CD4-positive, alpha-beta T cell treated with Interleukin-10 for 1 hour (primary cell): ENCODE results near the gene MAP2K7.
"Not testable (repeated sequence)": the region's sequence is repeated elsewhere in the genome, so short reads cannot be mapped to it uniquely, and the experiment has no call there.

Experiments used
- DNase-seq: peaks from one replicate; pipeline ENCODE4 v3.0.0-alpha.2; 2020

The MAP2K7 gene

GRCh38 chr19:7885818-7886217 is 17.9 kb upstream of the MAP2K7 start:
- DNase-seq, result no peak

GRCh38 chr19:7887408-7888144 is 16.1 kb upstream of the MAP2K7 start:
- DNase-seq, result no peak

DNA sequence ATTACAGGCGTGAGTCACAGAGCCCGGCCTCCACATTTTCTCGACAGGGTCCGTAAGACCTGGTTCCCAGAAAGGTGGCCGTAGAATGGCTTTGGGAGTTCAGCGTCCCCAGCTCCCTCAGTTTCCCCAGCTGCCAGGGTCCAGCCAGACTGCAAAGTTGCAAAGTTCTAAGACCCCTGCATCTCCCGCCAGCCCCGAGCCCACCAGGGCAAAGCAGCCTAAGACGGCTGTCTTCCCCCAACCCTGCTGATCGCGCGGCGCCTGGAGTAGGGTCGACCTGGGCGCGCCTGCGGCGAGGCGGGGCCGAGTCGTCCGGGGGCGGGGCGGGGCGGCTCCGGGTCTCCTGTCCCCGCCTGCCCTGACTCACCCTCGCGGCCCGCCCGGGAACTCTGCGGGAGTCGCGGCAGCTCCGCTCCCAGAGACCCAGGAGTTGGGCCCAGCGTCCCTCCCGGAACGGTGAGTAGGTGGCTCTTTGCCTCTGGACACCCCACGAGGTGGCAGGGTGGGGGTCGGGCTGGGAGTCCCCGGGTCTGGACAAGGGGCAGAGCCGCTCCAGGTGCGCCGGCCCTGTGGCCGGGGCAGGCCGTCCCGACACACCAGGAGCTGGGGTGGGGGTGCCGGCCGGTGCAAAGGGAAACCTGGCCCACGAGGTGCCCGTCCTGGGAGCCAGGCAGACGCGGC is 15.4 kb upstream of the MAP2K7 start, which contains the start of gene LRRC8E:
LRRC8E (plus strand) TSS at position 366 of the 681 bp plus-strand sequence. CDS start 7,094 bp downstream, outside the sequence.
- DNase-seq, result no peak

DNA sequence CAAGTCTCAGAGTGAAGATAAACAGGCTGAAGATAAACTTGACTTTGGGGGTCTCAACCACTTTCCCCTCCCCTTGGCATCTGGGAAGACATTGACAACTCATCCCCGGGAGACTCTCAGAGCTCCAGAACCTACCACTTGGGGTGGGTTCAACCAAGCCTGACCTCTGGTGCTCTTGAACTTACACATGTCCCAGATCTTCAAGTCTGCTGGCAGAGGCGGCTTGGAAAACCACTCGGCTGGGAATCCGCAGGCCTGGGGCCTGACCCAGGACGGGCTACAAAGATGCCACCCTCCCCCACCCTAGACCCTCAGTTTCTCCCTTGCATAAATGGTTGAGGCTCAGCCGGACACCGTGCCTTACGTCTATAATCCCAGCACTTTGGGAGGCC is 14.9 kb upstream of the MAP2K7 start:
- DNase-seq, result no peak

GRCh38 chr19:7893362-7894101 is 10.1 kb upstream of the MAP2K7 start:
- not testable (repeated sequence) for DNase-seq

DNA sequence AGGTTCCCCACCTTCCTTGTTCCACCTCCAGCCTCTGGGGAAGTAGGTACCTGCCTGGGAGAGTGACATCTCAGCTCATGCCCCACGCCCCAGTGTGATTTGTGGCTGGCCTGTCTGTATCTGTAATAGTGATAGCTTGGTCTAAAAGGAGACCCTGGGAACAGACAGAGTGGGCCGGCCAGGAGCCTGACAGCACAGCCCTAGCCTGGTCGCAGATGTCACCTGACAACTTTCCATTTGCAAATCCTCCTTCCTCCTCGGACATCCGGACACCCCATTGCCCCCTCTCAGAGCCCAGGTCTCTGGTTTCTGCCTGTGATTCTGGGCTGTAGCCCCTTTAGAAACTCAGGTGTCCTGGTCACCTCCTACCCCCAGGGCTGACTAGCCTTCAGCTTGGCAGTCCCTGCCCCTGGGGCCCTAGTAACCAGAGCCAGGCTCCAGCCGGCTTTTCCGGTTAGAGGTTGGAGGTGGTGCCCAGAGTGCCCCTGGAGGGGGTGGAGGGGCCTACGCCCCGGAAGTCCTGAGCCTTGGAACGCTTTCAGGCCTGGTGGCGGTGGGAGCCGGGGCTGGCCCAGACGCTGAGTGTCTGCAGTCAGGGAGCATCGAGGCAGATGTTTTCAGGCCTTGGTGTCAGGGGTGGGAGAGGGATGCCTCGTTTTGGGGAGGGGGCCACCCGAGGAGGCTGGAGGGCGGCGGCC is 8.9 kb upstream of the MAP2K7 start:
- DNase-seq, result no peak

- DNase-seq, result no peak
Measured at GRCh38 chr19:7895565-7895964, 8.1 kb upstream of the MAP2K7 start.

- no peak for DNase-seq
Measured at GRCh38 chr19:7897292-7897691, 6.4 kb upstream of the MAP2K7 start.

- DNase-seq, result no peak
Measured at GRCh38 chr19:7898967-7899366, 4.7 kb upstream of the MAP2K7 start.

GRCh38 chr19:7899751-7900378 is 3.8 kb upstream of the MAP2K7 start:
- DNase-seq, result no peak

DNA sequence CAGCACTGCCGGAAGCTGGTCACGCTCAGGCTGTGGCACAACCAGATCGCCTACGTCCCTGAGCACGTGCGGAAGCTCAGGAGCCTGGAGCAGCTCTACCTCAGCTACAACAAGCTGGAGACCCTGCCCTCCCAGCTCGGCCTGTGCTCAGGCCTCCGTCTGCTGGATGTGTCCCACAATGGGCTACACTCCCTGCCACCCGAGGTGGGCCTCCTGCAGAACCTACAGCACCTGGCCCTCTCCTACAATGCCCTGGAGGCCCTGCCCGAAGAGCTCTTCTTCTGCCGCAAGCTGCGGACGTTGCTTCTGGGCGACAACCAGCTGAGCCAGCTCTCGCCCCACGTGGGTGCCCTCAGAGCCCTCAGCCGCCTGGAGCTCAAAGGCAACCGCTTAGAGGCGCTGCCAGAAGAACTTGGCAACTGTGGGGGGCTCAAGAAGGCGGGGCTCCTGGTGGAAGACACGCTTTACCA is 3.2 kb upstream of the MAP2K7 start:
- no peak for DNase-seq

DNA sequence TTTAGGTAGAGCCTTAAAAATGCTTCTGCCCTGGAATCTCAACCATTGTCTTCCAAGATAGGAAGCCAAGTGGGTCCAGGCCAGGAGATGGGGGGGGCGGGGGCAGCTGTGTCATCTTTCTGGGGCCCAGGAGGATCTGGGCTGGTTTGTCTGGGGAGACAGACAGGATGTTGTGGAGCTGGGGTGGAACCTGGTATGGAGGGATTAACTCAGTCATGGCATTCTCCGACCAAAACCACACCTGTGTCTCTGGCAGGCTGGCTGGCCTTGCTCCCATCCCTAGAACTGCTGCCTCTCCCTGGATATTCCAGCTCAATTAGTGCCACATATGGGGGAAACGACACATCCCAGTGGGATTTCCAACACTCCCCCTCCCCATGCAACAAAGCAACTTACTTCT is 2.7 kb upstream of the MAP2K7 start:
- no peak for DNase-seq

- DNase-seq, result no peak
Measured at GRCh38 chr19:7901337-7901736, 2.3 kb upstream of the MAP2K7 start.

- no peak for DNase-seq
Measured at GRCh38 chr19:7902796-7903243, 857 bp upstream of the MAP2K7 start.

DNA sequence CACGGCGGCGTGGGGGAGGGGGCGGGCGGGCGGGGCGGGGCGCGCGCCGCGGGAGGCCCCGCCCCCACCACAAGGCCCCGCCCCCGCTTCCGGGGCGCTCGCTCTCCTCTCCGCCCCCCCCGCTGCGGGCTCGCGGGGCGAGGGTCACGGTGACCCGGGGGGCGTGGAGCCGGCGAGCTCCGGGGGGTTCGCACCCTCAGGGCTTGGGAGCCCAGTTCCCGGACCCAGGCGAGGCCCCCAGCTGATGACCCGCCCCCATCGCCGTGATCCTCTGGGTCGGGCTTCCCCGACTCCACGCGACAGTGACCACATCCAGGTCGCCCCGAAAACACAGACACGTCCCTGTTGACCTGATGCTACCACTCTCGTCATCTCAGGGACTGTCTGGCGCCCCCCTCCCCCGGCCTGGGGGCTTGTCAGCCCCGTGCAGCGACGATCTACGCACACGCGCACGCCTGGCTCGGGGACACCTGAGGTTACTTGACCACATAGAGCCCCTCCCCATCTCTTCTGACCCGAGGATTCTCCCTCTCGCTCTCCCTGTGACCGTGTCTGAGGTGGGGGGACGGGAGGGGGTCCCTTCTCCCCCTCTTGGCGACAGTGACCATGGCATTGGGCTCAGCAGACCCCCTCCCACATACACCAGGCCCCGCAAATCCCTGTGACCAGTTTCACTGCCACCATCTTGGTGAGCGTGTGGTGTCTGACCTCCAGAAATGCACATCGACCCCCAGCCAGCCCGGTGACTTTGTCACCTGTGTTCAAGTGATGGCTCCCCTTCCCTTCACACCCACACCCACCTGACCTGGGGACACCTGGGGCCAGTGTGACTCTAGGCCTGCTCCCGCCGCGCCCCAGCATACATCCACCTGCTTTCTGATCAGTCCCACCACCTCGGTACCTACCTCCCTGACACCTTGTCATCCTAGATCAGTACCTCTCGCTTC is 670 bp downstream of the MAP2K7 start:
- peak; percentile 90 for DNase-seq

DNA sequence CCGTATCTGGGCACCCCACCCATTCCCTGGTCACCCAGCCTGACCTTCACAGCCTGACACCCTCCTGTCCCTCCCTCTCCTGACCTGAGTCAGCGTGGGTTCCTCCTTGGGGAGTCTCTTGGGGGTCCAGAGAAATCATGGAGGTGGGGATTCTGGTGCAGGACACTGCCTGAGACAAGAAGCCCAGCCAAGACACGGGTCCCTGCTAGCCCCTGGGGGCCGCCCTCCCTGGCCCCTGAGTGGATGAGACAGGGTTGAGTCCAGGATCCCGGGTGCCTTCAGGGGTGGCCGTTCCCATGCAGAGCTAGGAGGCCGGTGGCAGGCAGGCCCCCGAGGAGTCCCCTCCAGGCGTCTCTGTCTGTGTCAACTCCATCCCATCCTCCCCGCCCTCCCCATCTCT is 1.6 kb downstream of the MAP2K7 start:
- no peak for DNase-seq

- DNase-seq, result no peak
Measured at GRCh38 chr19:7905859-7906258, 2.2 kb downstream of the MAP2K7 start.

- DNase-seq, result no peak
Measured at GRCh38 chr19:7907122-7907521, 3.4 kb downstream of the MAP2K7 start.

- no peak for DNase-seq
Measured at GRCh38 chr19:7907544-7907943, 3.9 kb downstream of the MAP2K7 start.

GRCh38 chr19:7908078-7908699 is 4.5 kb downstream of the MAP2K7 start:
- no peak for DNase-seq
